Activated CD4-positive, alpha-beta T cell treated with anti-CD3 and anti-CD28 coated beads, Interleukin-2, amount 50 U/mL, for 4 hours (primary cell): ENCODE data around the gene CDCA5.
A peak's percentile ranks its signal among the peaks of the same experiment; 100 is the strongest.

Experiments
- DNase-seq, 2 experiments: peaks; one replicate each; pipeline ENCODE4 v3.0.0-alpha.2; 2020

CDCA5 gene

DNA sequence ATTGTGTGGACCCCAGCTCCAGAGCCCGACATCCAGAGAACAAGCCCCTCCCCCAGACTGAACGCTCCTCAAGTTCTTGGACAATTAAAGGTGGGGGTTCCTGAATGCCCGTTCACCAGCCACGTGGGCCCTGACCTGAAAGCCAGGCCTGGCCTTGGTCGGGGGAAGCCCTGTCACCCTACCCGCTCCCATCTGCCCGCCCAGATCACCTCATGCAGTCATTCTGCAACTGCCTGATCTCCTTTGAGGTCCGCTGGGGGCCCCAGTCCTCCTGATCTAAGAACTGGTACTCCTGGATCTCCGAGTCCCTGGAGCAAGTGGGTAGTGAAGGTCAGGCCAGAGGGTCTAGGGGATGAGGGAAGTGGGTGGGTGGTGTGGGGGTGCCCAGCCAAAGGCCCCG is 16.4 kb downstream of the CDCA5 start:
- no peak for DNase-seq

DNA sequence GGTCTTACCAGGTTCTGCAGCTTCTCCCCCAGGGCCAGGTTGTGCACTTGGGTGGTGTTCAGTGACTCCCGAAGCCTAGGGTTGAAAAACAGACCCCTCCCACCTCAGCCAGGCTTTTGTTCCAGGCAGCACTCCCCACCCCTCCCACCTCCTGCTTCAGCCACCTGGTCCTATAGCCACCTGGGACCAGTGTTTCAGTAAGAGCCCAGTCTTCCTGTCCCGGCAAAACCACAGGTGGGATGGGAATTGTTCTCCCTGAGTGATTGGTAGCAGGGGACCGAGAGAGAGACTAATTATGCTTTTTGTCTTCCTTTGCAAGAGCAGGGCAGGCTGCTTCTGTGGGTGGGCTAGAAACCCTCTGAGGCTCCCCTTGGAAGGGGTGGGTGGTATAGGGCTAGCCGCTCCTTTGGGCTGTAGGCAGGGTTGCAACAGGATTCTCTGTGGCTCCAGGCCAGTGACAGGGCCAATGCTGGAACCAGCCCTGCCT is 17.0 kb downstream of the CDCA5 start:
- no peak for DNase-seq

DNA sequence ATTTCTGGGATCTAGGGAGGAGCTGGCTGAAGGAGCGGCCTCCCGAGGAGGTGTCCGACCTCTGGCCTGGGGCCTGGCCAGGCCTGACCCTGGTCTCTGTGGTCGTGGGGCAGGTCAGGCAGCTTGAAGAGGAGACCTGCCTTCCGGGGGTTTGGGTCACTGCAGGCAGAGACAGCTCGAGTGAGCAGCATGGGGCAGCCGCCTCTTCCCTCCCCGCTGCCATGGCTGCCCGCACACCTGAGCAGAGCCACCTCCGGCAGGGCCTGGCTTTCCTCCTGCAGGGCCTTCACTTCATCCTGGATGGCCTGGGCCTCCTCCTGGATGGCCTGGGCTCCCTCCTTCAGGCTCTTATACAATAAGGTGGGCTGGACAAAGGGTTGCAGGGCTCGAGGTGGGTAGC is 17.5 kb downstream of the CDCA5 start:
- DNase-seq: no peak

DNA sequence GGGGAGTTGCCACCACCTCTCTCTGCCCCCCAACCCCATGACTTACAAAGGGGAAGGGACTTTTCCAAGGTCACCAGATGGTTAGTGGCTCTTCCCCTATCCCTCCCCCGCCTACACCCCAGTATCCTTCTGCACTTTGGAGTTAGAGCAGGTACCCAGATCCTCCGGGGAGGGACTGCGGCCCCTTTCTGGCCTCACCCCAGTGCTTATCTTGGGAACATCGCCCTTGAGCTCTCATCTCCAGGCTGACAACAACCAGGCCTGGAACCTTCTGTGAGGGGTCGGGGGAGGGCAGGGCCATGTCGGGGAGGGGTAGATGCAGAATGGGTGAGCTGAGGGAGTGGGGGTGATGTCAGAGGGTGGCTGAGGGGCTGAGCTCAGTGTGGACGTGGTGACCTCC is 18.0 kb downstream of the CDCA5 start:
- DNase-seq: no peak

DNA sequence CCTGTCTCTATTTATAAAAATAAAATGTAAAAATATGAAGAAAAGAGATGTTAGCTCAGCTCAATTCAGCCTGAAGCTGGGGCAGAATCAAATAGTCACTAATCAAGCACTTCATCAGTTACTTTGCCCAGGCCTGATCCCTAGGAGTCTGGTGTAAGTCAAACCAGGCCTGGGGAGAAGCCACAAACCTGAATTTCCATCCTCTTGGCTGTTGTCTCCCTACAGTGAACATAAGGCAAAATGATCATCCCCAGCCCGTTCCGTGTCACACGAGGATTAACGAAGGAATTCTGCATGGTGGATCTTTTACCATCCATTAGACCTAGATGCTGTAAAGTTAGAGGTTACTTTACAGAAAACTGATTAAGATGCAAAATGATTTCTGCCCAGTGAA is 19.0 kb downstream of the CDCA5 start:
- no peak for DNase-seq

DNA sequence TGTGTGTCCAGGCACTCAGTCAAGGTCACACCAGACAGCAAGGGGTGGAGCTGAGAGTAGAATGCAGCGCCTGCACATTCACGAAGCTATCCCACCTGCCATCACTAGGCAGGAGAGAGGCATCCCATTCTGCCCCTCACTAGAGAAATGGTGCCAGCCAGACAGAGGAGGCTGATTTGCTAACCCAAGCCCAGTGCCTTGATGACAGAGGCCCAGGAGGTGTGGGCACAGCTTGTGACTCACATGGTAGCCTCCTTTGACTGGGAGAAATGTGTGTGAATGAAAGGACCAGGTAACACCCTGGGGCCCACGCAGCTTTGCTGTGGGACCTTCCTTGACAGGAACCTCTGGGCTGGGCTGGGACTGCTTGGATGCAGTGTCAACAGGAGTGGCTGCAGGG is 20.3 kb downstream of the CDCA5 start:
- no peak for DNase-seq

DNA sequence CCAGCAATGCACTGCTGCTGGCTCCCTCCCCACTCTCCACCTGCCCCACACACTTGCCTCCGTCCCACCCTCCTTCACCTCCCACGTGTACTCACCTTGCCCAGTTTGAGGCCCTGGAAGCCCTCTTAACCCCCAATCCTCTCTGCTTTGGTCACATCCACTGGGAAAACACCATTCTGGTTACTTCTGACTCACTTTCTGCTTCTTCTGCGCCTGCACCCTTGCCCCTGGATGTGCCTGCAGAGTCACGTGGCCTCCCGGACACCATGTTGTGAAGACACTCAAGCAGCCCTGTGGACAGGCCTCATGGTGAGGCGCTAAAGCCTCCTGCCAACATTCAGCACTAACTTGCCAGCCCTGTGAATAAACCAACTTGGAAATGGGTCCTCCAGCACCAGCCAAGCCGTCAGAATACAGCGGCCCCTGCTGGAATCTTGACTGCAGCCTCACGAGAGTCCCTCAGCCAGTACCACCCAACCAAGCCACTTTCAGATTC is 22.9 kb downstream of the CDCA5 start:
- DNase-seq: no peak

DNA sequence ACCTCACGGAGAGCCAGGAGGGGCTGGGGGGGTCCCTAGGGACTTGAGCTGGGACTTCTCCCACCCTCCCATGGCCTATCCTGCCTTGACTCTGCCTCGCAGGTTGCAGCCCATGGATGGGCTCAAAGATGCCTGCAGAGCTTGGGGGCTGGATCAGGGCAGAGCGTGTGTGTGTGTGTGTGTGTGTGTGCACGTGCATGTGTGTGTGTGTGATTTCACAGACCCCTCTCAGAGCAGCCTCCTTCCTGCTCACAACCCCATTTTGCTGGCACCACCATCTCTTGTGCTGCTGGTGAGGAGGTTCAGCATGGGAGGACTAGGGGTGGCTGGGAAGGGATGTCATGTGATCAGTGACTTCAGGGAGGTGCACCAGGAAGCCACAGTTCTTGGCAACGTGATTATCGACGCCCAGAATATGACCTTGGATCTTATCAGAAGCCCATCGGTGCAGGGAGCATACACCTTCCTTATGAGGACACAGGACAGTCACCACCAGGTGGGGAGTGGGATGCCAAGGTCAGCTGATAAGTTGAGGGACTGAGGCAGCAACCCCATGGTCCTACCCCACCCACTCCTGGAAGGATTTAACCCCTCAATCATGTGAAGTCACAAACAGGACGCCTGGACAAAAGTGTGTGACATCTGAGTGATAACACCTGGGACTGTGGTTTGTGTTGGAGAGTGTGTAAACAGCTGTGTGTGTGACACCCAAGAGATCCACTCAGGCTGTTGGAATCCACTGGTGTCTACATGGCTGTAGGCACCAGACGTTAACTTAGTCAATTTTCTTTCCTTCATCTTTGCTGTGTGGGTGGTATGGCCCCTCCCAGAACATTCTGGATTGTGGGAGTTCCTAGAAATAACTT is 23.6 kb downstream of the CDCA5 start:
- no peak for DNase-seq

DNA sequence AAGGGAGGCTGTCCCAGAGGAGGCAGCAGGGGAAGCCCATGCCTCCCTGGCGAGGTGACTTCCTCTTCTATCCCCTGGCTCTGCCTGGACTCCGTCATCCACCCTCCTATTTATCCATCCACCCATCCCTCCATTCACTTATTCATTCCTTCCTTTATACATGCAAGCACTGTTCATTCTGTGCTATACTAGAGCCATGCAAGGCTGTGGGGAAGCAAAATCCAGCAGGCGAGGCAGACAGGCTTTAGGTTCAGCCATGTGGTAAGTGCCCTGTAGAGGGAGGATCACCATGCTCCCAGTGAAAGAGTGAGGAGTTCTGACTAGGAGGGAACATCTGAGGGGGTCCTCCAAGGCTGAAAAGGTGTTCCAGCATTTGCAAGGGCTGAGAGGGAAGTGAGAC is 24.3 kb downstream of the CDCA5 start:
- no peak for DNase-seq

DNA sequence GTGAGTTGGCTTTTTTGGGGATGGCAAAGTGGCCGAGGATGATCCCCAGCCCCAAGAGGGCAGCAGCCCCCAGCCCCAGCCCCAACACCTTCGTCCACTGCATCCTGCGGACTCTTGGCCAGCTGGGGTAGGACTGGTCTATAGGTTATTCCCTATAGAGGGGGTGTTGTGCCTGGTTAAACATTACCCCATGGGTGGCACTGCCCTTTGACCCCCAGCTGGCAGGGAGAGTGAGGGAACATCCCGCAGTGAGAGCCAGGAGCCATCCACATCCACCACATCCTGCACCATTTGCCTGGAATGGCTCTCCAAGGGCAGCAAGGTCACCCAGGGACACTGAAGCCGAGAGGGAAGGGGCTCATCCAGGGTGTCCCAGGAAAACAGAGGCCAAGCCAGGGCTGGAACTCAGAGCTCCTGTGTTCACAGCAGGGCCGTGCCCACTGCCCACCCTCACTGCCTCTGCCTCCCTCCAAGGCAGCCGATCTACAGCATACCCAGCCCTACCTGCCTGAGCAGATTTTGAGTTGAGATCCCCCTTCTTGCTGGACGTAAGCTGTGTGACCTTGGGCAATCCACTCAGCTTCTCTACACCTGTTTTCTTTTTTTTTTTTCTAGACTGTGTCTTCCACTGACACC is 25.3 kb downstream of the CDCA5 start, which contains the start of gene NAALADL1:
Gene NAALADL1, minus strand, starts transcription at position 135 of the 636 bp plus-strand sequence. Its CDS starts 32 bp downstream, at position 103.
- no peak for DNase-seq

DNA sequence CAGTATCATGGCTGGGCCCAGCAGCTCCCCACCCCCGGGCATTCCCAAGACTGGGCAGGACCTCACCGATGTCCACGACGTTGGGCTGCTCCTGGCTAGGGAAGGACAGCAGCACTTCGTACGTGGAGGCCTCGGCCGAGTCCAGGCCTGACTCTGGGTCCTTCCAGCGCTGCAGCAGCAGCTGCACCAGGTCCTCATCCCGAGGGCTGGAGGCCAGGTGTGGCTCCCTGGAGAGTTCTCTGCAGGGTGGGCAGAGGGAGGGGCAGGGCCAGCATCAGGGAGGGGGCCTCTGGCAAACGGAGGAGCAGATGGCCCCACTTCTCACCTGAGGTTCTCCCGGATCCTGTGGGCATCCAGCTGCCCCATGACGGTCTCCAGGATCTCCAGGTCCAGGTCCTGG is 25.8 kb downstream of the CDCA5 start:
- no peak for DNase-seq

DNA sequence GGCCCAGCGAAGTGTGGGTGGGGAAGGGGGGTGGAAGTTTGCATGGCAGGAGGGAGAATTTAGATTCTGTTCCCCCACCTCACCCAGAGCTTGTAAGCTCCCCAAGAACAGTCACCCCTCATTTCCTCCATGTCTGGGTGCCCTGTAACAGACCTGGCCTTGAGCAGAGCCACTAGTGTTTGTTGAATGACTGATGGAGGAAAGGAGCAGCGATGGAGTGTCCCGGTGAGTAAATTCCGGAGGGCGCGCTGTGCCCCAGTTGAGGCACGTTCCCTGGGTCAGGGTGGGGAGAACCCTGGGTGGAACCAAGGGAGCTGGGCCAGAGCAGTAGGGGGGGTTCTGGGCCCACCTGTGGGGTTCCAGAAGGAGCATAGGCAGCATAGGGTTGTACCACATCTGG is 26.3 kb downstream of the CDCA5 start:
- DNase-seq: no peak

DNA sequence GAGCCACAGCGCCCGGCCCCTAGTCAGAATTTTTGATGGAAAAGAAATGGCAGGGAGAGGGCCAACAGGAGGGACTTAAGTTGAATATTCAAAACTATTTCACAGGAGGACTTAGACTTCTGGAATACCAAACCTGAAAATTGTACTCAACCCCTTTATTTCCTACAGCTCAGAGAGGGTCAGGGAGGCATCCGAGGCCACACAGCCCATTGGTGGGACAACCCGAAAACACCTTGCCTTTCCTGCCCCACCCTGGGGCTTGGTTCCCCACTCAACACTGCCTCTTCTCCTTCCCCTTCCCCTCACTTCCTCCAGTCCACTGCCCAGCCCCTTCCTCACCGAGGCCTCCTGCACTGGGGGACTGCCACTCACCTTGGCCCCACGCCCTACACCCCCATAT is 26.8 kb downstream of the CDCA5 start:
- DNase-seq: no peak

DNA sequence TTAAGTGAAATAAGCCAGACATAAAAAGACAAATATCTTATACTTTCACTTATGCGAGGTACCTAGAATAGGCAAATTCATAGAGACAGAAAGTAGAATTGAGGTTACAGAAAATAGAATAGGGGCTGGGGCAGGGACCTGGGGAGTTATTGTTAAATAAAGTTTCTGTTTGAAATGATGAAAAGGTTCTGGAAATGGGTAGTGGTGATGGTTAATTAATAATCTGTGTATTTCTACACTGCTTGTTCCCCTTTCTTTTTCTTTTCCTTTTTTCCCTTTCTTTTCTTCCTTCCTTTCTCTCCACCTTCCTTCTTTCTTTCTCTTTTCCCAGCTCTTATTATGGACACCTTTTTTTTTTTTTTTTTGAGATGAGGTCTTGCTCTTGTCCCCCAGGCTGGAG is 28.3 kb downstream of the CDCA5 start:
- DNase-seq: no peak

DNA sequence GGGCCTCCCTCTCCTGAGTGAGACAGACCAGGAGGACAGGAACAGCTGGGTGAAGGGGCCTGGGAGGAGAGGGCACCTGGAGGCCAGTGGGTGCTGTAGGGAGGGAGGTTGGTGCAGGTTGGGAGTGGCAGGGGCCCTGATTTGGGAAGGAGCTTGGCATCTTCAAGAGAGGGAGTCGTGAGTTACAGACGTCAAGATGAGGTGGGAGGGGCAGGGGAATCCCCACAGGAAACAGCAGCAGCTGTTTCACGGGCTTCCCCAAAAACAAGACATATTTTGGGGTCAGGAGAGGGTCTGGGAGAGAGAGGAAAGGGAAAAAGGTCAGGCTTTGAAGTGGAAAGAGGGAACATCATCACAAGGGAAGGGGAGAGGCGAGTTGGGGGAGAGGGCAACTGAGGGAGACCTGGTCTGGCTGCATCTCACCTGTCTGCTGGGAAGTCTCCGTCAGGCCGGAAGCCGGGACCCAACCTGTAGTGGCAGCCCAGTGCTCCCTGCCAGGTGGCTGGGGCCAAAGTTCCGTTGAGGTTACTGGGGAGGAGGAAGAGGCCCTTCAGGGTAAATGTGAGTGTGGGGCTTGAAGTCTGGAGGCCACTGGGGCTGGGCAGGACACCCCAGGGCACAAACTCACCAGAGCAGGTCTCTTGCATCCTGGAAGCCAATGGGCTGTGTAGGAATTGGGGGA is 29.9 kb downstream of the CDCA5 start:
- DNase-seq: peak in 1 of 2 experiments; percentile 22

DNA sequence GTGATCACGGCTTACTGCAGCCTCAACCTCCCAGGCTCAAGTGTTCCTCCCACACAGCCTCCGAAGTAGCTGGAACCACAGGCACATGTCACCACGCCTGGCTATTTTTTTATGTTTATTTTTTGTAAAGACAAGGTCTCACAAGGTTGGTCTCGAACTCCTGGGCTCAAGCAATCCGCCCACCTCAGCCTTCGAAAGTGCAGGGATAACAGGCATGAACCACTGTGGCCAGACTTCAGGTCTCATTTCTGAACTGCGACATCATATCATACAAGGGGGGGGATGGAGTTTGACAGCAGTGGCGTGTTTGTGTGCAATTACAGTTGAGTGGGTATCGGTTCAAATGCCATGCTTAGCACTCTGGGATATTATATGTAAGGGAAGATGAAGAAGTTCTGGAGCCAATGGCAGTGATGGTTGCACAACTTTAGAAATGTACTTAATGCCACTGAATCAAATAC is 32.4 kb downstream of the CDCA5 start:
- DNase-seq: no peak

DNA sequence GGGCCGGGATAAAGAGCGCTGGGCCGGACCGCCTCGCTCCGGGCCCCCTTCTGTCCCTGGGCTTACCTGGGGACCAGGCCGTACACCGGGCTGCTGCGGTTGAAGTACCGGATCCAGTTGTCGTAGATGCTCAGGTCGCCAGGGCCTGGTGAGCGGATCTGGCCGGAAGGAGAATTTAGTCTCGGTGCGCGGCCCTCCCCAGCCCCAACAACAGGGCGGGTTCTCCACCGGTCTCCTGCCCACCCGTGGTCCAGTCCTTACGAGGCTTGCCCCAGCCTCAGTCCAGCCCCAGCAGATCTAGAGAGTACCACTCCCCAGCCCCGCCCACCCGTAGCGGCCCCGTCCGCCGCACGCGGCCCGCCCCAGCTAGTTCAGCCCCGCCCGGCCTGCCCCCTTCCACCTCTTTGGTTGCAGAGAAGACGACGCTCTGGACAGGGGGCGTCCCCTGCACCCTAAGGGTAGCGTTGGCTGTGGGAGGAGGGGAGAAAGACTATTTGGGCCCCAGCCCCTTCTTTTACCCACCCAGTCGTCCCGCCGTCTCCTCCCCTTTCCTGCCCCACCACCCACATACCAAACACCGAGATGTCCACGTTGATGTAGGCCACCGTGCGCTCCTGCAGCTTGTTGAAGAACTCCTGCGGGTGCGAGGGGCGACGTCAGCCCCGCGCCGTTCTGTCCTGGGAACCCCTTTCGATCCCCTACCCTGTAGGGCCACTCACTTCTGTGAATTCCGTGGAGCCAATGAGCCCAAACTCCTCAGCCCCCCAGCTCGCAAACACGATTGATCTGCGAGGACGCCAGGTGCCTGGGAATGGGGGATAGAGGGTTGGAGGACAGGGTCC is 36.0 kb downstream of the CDCA5 start:
- DNase-seq: no peak

DNA sequence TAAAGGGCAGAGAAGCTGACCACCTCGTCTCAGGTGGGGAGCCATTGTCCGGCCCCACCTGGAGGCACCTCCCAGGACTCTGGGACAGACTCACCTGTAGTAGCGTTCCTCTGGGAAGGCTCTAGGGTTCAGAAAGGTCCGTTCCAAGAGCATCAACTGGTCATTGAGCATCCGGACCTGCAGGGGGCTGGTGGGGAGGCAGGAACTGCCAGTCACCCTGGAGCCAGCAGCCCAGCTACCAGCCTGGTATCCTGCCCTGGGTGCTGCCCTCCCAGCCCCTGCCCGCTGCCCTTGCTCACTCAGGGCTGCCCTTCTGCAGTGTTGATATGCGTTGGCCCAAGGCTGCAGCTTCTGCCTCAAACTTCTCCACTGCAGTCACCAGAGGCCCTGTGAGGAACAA is 38.1 kb downstream of the CDCA5 start:
- no peak for DNase-seq

DNA sequence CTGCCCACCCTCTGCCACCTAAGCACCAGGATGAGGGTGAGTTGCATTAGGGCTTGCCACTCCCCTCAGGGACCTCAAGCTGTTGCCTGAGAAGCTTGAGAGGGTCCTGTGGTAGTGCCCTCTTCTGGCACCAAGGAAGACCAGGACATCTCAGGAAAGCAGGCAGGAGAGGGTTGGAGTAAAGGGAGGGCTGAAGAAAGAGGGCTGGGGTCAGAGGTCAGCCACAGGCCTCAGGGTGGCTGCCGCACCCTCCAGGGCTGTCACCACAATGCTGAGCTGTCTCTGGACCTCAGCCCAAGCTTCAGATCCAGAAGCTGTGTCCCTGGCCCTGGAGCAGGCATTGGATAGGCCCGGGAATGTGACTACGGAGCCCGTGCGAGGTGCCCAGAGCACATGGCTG is 38.8 kb downstream of the CDCA5 start:
- no peak for DNase-seq

DNA sequence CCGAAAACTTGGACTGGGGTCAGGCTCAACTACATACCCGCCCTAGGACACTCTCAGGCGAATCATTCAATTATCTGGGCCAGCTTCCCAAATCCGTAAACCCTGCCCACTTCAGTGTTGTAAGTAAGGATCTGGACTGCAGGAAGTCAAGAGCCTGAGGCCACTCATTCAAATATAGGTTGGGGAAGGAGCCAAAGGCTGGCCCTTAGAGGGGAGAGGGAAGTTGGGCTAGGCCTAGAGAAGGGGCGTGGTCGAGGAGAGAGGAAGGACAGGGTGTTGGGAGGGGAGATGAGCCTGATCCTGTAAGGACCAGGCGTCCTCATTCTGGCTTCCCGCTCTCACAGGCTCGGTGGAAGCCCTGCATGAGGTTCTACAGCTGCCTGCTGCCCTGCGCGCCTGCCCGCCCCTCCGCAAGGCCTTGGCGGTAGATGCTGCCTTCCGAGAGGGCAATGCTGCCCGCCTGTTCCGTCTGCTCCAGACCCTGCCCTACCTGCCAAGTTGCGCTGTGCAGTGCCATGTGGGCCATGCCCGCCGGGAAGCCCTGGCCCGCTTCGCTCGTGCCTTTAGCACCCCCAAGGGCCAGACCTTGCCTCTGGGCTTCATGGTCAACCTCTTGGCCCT is 39.8 kb downstream of the CDCA5 start:
- no peak for DNase-seq

DNA sequence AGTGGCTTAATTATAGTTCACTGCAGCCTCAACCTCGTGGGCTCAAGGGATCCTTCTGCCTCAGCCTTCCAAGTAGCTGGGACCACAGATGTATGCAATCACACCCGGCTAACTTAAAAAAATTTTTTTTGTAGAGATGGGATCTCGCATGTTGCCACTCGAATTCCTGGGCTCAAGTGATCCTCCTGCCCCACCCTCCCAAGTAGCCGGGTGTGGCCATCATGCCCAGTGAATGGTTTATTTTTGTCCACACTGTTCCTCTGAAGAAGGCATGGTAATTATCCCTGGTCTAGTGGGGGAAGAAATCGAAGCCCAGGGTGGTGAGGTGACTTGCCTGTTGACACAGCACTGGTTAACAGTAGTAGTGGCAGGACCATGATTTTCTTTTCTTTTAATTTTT is 40.9 kb downstream of the CDCA5 start:
- no peak for DNase-seq
